ENCODE data around the gene SKI.

The SKI gene

GRCh38 chr1:2345297-2346075, 117.4 kb downstream of the SKI start:
- no peak for DNase-seq

DNA sequence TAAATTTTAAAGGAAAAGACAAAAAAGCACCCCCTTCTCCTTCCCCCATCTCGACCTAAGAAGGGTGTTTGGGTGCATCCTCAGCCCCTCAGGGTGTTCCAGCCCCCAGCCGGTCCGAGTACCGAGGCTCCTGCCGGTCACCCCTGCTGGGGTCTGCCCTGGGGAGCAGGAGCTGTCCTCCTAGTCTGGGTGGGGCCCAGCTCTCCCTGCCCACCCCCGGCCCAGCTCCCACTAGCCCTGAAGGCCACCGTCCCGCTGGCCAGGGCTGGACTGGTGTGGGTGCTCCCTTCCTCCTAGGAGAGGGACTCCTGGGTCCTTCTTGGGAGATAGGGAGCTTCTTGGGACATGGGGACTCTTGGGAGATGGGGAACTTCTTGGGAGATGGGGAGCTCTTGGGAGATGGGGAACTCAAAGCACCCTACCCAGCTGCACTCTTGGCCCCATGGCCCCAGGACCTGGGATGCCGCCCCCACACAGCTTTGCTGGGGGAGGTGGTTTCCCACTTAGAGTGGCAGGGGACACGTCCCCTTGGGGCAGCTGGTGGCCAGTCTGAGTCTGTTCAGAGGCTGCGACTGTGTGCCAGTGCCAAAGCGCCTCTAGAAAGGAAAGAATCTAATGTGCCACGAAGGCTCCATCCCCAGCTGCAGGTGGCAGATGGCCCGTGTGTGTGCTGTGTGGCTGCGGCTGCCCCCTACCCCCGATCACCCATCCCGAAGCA, 118.7 kb downstream of the SKI start:
- DNase-seq = no peak

GRCh38 chr1:2347409-2347785, 119.3 kb downstream of the SKI start:
- no peak for DNase-seq

GRCh38 chr1:2347896-2348295, 119.8 kb downstream of the SKI start:
- DNase-seq = no peak

GRCh38 chr1:2348346-2349325, 120.5 kb downstream of the SKI start:
- no peak for DNase-seq

- DNase-seq = no peak
These were observed 121.7 kb downstream of the SKI start for GRCh38 chr1:2349806-2350205.

DNA sequence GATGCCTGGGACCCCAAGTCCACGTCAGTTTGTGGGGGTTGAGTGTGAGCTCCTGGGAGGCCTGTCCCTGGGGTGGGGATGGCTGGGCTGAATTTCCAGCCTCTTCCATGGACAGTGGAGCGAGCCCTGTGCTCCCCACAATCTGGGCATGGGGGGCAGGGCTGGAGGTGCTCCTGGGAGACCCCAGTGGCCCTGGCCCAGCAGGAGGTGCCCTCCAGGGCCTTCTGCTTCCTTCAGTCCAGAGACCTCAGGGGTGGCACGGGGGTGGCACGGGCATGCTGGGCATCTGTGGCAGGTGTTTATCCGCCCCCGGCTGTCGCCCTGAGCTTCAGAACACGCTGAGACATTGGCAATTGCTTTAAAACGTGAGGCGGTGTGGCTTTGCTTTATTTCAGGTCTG, 122.4 kb downstream of the SKI start:
- no peak for DNase-seq

DNA sequence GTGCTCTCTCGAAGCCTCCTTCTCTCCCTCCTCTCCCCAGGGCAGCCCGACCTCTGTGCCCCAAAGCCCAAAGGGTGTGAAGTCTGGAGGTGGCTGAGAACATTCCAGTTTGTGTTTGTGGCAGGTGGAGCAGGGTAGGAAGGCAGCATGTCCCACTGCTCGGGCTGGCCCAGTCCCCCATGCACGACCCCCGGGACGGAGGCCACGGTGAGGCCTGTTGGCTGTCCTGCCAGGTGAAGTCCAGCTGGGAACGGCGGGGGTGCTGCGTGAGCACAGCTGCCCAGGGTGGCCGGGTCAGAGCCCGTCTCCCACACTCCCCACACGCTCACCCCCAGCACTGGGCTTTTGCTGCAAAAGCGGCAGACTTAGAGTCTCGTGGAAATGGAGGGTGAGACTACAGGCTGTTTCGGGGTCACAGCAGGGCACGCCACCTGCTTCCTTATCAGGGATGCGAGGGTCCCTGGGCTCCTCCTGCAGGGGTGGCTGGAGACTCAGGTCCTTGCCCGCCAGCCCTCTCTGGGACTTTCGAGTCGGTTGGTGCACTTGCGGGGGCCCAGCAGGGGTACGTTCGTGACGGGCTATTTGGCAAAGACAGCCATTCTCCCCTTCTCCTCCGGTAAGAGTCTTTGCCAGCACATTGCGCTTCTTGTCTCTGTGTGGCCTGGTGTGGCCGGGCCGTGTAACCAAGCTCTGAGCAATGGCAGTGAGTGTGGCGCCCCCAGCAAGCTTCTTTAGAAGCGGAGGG, 123.0 kb downstream of the SKI start:
- DNase-seq = no peak

- no peak for DNase-seq
These were observed 123.6 kb downstream of the SKI start for GRCh38 chr1:2351723-2352122.

GRCh38 chr1:2352341-2352896, 124.3 kb downstream of the SKI start:
- no peak for DNase-seq

GRCh38 chr1:2352897-2353550, 124.9 kb downstream of the SKI start:
- DNase-seq = no peak

- DNase-seq = no peak
These were observed 125.7 kb downstream of the SKI start for GRCh38 chr1:2353551-2354438.

GRCh38 chr1:2354511-2355372, 126.6 kb downstream of the SKI start:
- peak; percentile 39 for DNase-seq

DNA sequence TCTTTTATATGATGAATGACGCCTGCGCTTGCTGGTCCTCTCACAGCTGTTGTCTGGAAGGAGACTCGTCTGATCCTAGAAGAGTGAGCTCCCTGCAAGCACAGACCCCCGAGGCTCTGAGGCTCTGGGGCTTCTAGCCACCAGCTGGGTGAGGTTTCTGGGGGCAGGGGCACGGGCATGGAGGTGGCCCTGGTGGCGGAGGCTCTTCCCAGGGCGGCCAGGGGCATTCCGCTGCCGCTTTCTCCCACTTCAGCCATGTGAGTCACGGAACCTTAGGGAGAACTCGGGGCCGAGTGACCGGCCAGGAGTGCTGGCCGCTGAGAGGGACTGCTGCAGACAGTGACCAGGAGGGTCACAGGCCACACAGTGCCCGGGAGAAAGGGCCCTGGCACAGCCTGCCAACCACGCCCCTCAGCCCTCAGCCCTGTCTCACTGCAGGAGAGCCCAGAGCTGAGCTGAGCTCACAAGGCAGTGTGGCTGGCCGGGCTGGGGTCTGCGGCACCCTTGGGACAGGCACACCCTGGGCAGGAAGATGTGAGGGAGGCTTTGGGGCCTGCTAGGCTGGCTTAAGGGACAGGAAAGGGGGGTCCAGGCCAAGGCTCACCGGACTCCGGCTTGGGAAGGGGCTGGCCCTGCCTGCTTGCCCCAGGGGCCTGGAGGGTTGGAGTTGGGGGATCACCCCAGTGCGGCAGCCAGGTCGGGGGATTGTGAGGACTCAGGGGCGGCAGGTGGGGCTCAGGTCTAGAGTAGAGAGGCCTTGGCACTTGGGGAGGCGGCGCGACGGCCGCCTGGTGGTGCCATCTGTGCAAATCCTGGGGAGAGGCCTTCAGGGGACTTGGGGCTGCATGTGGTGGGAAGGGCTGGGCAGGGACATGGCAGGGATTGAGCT, 127.5 kb downstream of the SKI start:
- no peak for DNase-seq

DNA sequence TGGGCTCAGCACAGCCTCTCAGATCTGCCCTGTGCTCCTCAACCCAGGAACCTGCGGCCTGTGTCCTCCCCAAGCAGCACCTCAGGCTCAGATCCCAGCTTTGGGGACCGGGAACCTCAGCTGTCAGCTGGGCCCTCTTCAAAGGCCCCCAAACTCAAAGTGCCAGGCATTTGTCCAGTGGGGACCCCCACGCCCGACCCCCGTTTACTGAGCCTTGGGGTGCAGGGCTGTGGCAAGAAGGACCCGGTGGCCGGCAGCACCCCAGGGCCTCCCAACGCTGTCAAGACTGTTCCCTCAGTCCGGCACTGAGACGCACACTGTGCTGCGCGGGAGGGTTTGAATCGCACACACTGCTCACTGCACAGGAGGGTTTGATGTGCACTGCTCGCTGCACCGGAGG, 128.3 kb downstream of the SKI start:
- DNase-seq = no peak

- DNase-seq = no peak
These were observed 129.1 kb downstream of the SKI start for GRCh38 chr1:2356911-2357845.

DNA sequence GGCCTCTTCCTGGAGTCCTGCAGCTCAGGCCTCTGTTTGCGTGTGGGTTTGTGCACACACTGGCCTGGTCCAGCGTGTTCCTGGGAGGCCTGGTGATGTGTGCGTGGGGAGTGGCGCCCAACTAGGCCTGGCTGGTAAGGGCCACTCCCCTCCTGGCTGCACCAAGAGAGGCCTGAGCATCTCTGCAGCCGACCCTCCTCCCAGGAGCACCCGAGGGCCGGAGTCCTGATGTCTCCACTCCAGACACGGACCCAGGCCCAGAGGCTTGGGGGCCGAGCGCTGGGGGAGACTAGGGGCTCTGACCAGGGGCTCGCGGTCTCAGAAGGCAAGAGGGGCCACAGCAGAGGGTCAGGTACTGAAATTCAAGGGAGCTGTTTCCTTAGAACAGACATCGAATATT, 130.0 kb downstream of the SKI start:
- DNase-seq = no peak

All from fibroblast of skin of right biceps (primary cell).